ENCODE data around the gene HES7. TPM values are rescaled to one million over a fixed set of nuclear protein-coding genes. Genes with fewer than 3 reads are reported as not detected.

Gene HES7
- total RNA-seq, 4 donors from 2014 or later: 0.89 to 0.94 TPM; not detected in 2

DNA sequence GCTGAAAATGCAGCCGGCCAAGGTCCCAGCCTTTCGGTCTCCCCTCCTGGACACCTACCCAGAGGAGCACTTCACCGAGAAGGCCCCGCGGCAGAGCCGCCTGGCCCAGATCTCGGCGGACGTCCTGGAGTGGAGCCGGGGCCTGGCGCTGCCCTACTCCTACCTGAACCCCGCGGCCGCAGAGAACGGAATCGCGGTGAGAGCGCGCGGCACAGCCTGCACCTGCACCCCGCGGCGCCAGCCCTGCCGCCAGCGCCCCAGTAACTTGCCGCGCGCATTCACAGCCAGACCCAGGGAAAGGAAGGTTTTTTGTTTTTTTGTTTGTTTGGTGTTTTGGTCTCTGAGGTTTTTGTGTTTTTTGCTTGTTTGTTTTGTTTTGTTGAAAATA is 51.6 kb downstream of the HES7 start:
- TF ChIP-seq, protein P1, sequence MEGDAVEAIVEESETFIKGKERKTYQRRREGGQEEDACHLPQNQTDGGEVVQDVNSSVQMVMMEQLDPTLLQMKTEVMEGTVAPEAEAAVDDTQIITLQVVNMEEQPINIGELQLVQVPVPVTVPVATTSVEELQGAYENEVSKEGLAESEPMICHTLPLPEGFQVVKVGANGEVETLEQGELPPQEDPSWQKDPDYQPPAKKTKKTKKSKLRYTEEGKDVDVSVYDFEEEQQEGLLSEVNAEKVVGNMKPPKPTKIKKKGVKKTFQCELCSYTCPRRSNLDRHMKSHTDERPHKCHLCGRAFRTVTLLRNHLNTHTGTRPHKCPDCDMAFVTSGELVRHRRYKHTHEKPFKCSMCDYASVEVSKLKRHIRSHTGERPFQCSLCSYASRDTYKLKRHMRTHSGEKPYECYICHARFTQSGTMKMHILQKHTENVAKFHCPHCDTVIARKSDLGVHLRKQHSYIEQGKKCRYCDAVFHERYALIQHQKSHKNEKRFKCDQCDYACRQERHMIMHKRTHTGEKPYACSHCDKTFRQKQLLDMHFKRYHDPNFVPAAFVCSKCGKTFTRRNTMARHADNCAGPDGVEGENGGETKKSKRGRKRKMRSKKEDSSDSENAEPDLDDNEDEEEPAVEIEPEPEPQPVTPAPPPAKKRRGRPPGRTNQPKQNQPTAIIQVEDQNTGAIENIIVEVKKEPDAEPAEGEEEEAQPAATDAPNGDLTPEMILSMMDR (IDR thresholded peaks at IDR 0.05): no peak
- TF ChIP-seq POLR2AphosphoS5 (IDR thresholded peaks at IDR 0.05): no peak
- no peak for TF ChIP-seq EP300 (IDR thresholded peaks at IDR 0.05)
- no peak for TF ChIP-seq POLR2A (IDR thresholded peaks at IDR 0.05)
- peaks cover 0 to 30% (median 15%) of the 10 kb centered on the region in 3 donors for H3K4me1 ChIP-seq
- peak overlapping the region in 1 of 2 donors; percentile 24 for H3K4me3 ChIP-seq
- H3K36me3 ChIP-seq: no peaks in the 10 kb centered on the region
- no peak overlapping the region for H3K27ac ChIP-seq
- peaks cover 72% of the 10 kb centered on the region for H3K27me3 ChIP-seq
- no peaks in the 10 kb centered on the region for H3K9me3 ChIP-seq
- ATAC-seq: no peak
- 17% methylated on average over 3 of the region's 28 CpGs; no CpG with 5 or more reads in 1 of the 2 donors for WGBS, 2 donors (ENCODE audit: low coverage in 1 of 2)

DNA sequence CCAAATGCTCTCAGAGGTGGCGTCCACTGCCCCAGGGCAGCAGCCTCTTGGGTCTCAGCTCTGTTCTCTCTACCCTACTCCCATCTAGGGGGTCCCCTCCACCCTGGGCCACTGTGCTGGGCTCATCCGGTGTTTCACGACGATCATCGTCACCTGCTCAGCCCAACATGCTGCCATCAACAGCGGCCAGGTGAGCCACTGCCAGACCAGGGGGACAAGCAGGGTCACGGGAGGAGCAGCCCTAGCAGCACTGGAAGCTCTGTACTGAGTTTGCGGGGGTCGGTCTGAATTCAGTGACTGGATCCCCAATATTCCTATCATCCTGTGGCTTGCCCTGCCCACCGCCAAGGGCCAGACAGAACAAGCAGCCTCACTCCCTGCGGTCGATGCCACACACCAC is 52.4 kb downstream of the HES7 start:
- TF ChIP-seq EP300 (IDR thresholded peaks at IDR 0.05): no peak
- Histone ChIP-seq H3K27me3 (peaks cover 64% of the 10 kb centered on the region), H3K9me3 (no peaks in the 10 kb centered on the region), H3K4me3 (no peak overlapping the region), H3K27ac (no peak overlapping the region), H3K36me3 (no peaks in the 10 kb centered on the region), H3K4me1 (peaks cover 0 to 30% (median 15%) of the 10 kb centered on the region in 3 donors)
- WGBS, 2 donors (ENCODE audit: low coverage in 1 of 2): 100% methylated on average over 2 of the region's 12 CpGs; no CpG with 5 or more reads in 1 of the 2 donors
- no peak for ATAC-seq

Small RNAs within 50 kb of the gene (small RNA-seq; reads per million reads assigned to genes)
- gene MIR4314: 0 reads per million in 4 donors

Other genes starting within 250 kb of the HES7 start
- gene CHD3, start 235.3 kb downstream of the HES7 start, total RNA-seq: 100 to 1,000 TPM in 3 of 4 donors, 10 to 100 TPM in 1; 56.7 to 134 (median 120) TPM
- gene RNF227, start 207.8 kb downstream of the HES7 start, total RNA-seq: 1 to 10 TPM; 1.6 to 5.4 (median 2.1) TPM
- 1 to 10 TPM in 1 of 4 donors, under 1 TPM in 1, not detected in 2; 0.58 to 1.3 TPM for gene KCNAB3, start 194.2 kb downstream of the HES7 start, total RNA-seq
- 10 to 100 TPM; 20.9 to 44.2 (median 29.0) TPM for gene TRAPPC1, start 192.2 kb downstream of the HES7 start, total RNA-seq
- 10 to 100 TPM; 15.6 to 31.8 (median 18.2) TPM for gene CNTROB, start 191.9 kb downstream of the HES7 start, total RNA-seq
- gene GUCY2D, start 121.5 kb downstream of the HES7 start, total RNA-seq: not detected
- 1 to 10 TPM in 3 of 4 donors, under 1 TPM in 1; 0.69 to 5.6 (median 2.8) TPM for gene ALOX15B, start 85.0 kb downstream of the HES7 start, total RNA-seq
- under 1 TPM in 1 of 4 donors, not detected in 3; 0.17 TPM for gene ALOX12B, start 36.4 kb downstream of the HES7 start, total RNA-seq
- under 1 TPM in 1 of 4 donors, not detected in 3; 0.37 TPM for gene ALOXE3, start 5.6 kb downstream of the HES7 start, total RNA-seq
- gene PER1, start 28.3 kb upstream of the HES7 start, total RNA-seq: 100 to 1,000 TPM in 3 of 4 donors, 10 to 100 TPM in 1; 67.1 to 188 (median 136) TPM
- 10 to 100 TPM; 14.6 to 39.8 (median 33.4) TPM for gene VAMP2, start 38.8 kb upstream of the HES7 start, total RNA-seq
- 10 to 100 TPM; 11.2 to 18.8 (median 15.5) TPM for gene TMEM107, start 52.3 kb upstream of the HES7 start, total RNA-seq
- gene BORCS6, start 66.1 kb upstream of the HES7 start, total RNA-seq: 10 to 100 TPM in 3 of 4 donors, 1 to 10 TPM in 1; 8.1 to 16.1 (median 12.4) TPM
- 1 to 10 TPM in 2 of 4 donors, under 1 TPM in 2; 0.54 to 5.3 (median 2.4) TPM for gene AURKB, start 86.5 kb upstream of the HES7 start, total RNA-seq
- 10 to 100 TPM; 10.8 to 33.9 (median 14.7) TPM for gene CTC1, start 124.0 kb upstream of the HES7 start, total RNA-seq
- 10 to 100 TPM; 10.8 to 28.9 (median 16.0) TPM for gene PFAS, start 125.2 kb upstream of the HES7 start, total RNA-seq
- gene RANGRF, start 164.6 kb upstream of the HES7 start, total RNA-seq: 10 to 100 TPM; 28.5 to 34.6 (median 30.1) TPM
- gene SLC25A35, start 171.3 kb upstream of the HES7 start, total RNA-seq: 1 to 10 TPM in 3 of 4 donors, under 1 TPM in 1; 0.35 to 6.1 (median 3.4) TPM
- gene ARHGEF15, start 186.1 kb upstream of the HES7 start, total RNA-seq: 10 to 100 TPM in 2 of 4 donors, 1 to 10 TPM in 2; 4.4 to 25.4 (median 16.2) TPM
- not detected for gene ODF4, start 215.7 kb upstream of the HES7 start, total RNA-seq

Data from gastroesophageal sphincter (tissue), 4 donors.